HepG2 (cell line): ENCODE data around the gene TTC38. TPM values are rescaled to one million over a fixed set of nuclear protein-coding genes. Genes with fewer than 3 reads are reported as not detected.

ENCODE experiments used
- ATAC-seq: fragments of 200-7000 bp; cut with Tn5 transposase; 3 replicates; pipeline ENCODE4 v1.9.1; 2020; ENCODE audit warnings: mild to moderate bottlenecking, moderate library complexity
- BruUV-seq: library from RNA; stranded (reverse); fragments of 400-500 nt; replicated peaks from 2 replicates; lab custom pipeline; 2021; lab: Mats Ljungman, UMichigan
- CTCF ChIA-PET: fragments of 300-600 bp; formaldehyde crosslinking; extraction: SDS; loops from one replicate; lab custom pipeline; 2021; ENCODE audit warnings: low total read pairs, inconsistent platforms, low intra/inter-chr PET ratio; lab: Yijun Ruan, JAX
- POLR2A ChIA-PET: fragments of 350-600 bp; sonication (Branson Sonifier 250); formaldehyde crosslinking; loops from one replicate; lab custom pipeline; 2020; ENCODE audit warnings: antibody characterized with exemption, inconsistent platforms; lab: Yijun Ruan, JAX
- DNase-seq: peaks from one replicate; pipeline ENCODE4 v3.0.0-alpha.2; 2015; ENCODE audit warnings: low spot score
- FAIRE-seq: peaks from 3 replicates; lab custom pipeline; 2011; peaks lifted over from hg19 to GRCh38; lab: Jason Lieb, UNC
- H2AFZ ChIP-seq: one replicate; pipeline ENCODE4 v1.6.1; 2011; ENCODE audit warnings: low read length, inconsistent platforms
- H3K27ac ChIP-seq: fragments of 300-600 bp; 3 replicates; pipeline ENCODE4 v1.8.0; 2011; ENCODE audit warnings: mixed run types, mild to moderate bottlenecking, mixed read lengths, low read length, inconsistent platforms; ENCODE audit not compliant: insufficient read depth; ENCODE audit errors: extremely low read length
- H3K27me3 ChIP-seq, 2 experiments: fragments of 200-600 bp in 1 of 2; 2 replicates in 1 of 2; 3 replicates in 1 of 2; pipeline versions ENCODE4 v1.6.0 to v1.8.0; 2011; ENCODE audit warnings: low read length in 2 of 2, mild to moderate bottlenecking in 2 of 2, moderate library complexity in 2 of 2, inconsistent platforms in 1 of 2; ENCODE audit not compliant: insufficient read depth in 2 of 2, control insufficient read depth in 1 of 2
- H3K36me3 ChIP-seq, 2 experiments: fragments of 200-600 bp in 1 of 2; replicated peaks in 1 of 2; 2 replicates in 1 of 2; 3 replicates in 1 of 2; pipeline versions ENCODE4 v1.5.1 to v1.8.0; 2011; ENCODE audit warnings: low read length in 2 of 2, inconsistent platforms in 1 of 2; ENCODE audit not compliant: insufficient read depth in 2 of 2, control insufficient read depth in 1 of 2
- H3K4me1 ChIP-seq: 2 replicates; pipeline ENCODE4 v1.5.1; 2012; ENCODE audit warnings: low read length, inconsistent platforms; ENCODE audit not compliant: insufficient read depth
- H3K4me2 ChIP-seq: 2 replicates; pipeline ENCODE4 v1.6.0; 2011; ENCODE audit warnings: low read depth, low read length, inconsistent platforms
- H3K4me3 ChIP-seq, 3 experiments: fragments of 200-600 bp in 1 of 3; sonication (generic), shearing (Covaris generic) in 1 of 3; replicated peaks in 1 of 3; 2 replicates each; pipeline ENCODE4 v1.5.1; 2011 to 2016; ENCODE audit warnings: low read length in 3 of 3, inconsistent platforms in 2 of 3, low read depth in 2 of 3, mild to moderate bottlenecking in 2 of 3, control low read depth in 1 of 3, mixed read lengths in 1 of 3; ENCODE audit not compliant: insufficient read depth in 1 of 3
- H3K79me2 ChIP-seq: one replicate; pipeline ENCODE4 v1.6.1; 2011; ENCODE audit warnings: low read length, inconsistent platforms; ENCODE audit not compliant: insufficient read depth
- H3K9ac ChIP-seq: 2 replicates; pipeline ENCODE4 v1.6.0; 2011; ENCODE audit warnings: mild to moderate bottlenecking, low read depth, low read length, inconsistent platforms; ENCODE audit not compliant: insufficient read depth
- H3K9me3 ChIP-seq: 2 replicates; pipeline ENCODE4 v1.5.1; 2012; ENCODE audit warnings: mild to moderate bottlenecking, low read length
- H4K20me1 ChIP-seq: 2 replicates; pipeline ENCODE4 v1.6.0; 2011; ENCODE audit warnings: inconsistent platforms, mild to moderate bottlenecking, low read length, moderate library complexity; ENCODE audit not compliant: insufficient read depth
- DMTF1 ChIP-seq: sonication (generic); formaldehyde crosslinking; IDR thresholded peaks from 2 replicates; pipeline ENCODE4 v1.4.0; 2020; ENCODE audit warnings: mild to moderate bottlenecking, missing genetic modification reagents
- FOXK2 ChIP-seq: fragments of 450-650 bp; IDR thresholded peaks from 2 replicates; pipeline ENCODE4 v1.6.1; 2016
- GZF1 ChIP-seq: sonication (generic); formaldehyde crosslinking; IDR thresholded peaks from 2 replicates; pipeline ENCODE4 v1.5.1; 2020; ENCODE audit warnings: mild to moderate bottlenecking, missing genetic modification reagents
- HBP1 ChIP-seq: IDR thresholded peaks from 2 replicates; pipeline ENCODE4 v1.6.1; 2016; ENCODE audit warnings: low read depth, control low read depth
- HMG20B ChIP-seq: conservative IDR thresholded peaks from 2 replicates; pipeline ENCODE4 v1.6.1; 2016; ENCODE audit warnings: missing genetic modification reagents, missing compliant biosample characterization
- HNRNPL ChIP-seq: fragments of 200-400 bp; formaldehyde crosslinking; IDR thresholded peaks from 2 replicates; pipeline ENCODE4 v1.6.1; 2017; ENCODE audit warnings: mild to moderate bottlenecking, low read depth, low read length
- PAF1 ChIP-seq: IDR thresholded peaks from 2 replicates; pipeline ENCODE4 v1.6.1; 2016; ENCODE audit warnings: missing genetic modification reagents, missing compliant biosample characterization
- STAG1 ChIP-seq: sonication (generic); formaldehyde crosslinking; IDR thresholded peaks from 2 replicates; pipeline ENCODE4 v1.4.0; 2020; ENCODE audit warnings: missing genetic modification reagents
- THAP9 ChIP-seq: sonication (generic); formaldehyde crosslinking; IDR thresholded peaks from 2 replicates; pipeline ENCODE4; 2020; ENCODE audit warnings: missing genetic modification reagents, mild to moderate bottlenecking, borderline replicate concordance
- THYN1 ChIP-seq: sonication (generic); formaldehyde crosslinking; IDR thresholded peaks from 2 replicates; pipeline ENCODE4 v1.8.1; 2023; ENCODE audit warnings: low read depth, mild to moderate bottlenecking, moderate library complexity, missing genetic modification reagents, borderline replicate concordance
- XBP1 ChIP-seq: sonication (generic); formaldehyde crosslinking; IDR thresholded peaks from 2 replicates; pipeline ENCODE4 v1.5.0; 2020; ENCODE audit warnings: missing genetic modification reagents
- ZNF350 ChIP-seq: sonication (generic); formaldehyde crosslinking; IDR thresholded peaks from 2 replicates; pipeline ENCODE4 v1.4.0; 2020; ENCODE audit warnings: mild to moderate bottlenecking, low read depth, missing genetic modification reagents, borderline replicate concordance
- ZNF441 ChIP-seq: sonication (generic); formaldehyde crosslinking; IDR thresholded peaks from 2 replicates; pipeline ENCODE4 v1.7.0; 2021; ENCODE audit warnings: missing genetic modification reagents, borderline replicate concordance
- ZNF557 ChIP-seq: sonication (generic); formaldehyde crosslinking; IDR thresholded peaks from 2 replicates; pipeline ENCODE4 v1.4.0; 2020; ENCODE audit warnings: missing genetic modification reagents
- ZNF710 ChIP-seq: sonication (generic); formaldehyde crosslinking; IDR thresholded peaks from 2 replicates; pipeline ENCODE4 v1.5.0; 2020; ENCODE audit warnings: mild to moderate bottlenecking, missing genetic modification reagents, borderline replicate concordance
- WGBS: methylation state at CpG from one replicate; pipeline ENCODE4 v1.1.6; 2017; ENCODE audit warnings: low lambda C conversion rate; 5-methylcytosine and 5-hydroxymethylcytosine counted together
- in situ Hi-C: cut with HindIII; loops from 2 replicates; pipeline ENCODE4 v1.10.0; 2017; ENCODE audit warnings: low pct_unique_long_range_greater_than_20kb; ENCODE audit not compliant: extremely low pct_ligation_motif_present
- intact Hi-C: fragments of 100-400 bp; cut with micrococcal nuclease; formaldehyde crosslinking; loops from one replicate; pipeline ENCODE4 v1.10.0; 2022; ENCODE audit not compliant: unreplicated experiment
- polyA plus RNA-seq, 8 experiments: library from polyadenylated mRNA; depleted of rRNA in 3 of 8; stranded (reverse) in 7 of 8; unstranded in 1 of 8; fragments of >200 nt; fragmentation: Illumina TruSeq in 4 of 8; extraction: Trizol in 4 of 8; gene quantifications; 2 replicates each; pipeline versions ENCODE4 v1.2.1 to v1.2.3, GENCODE V29; 2011 to 2016; ENCODE audit warnings: low read depth in 4 of 8, missing spikeins in 1 of 8, mixed read lengths in 1 of 8; ENCODE audit not compliant: insufficient read depth in 1 of 8
- total RNA-seq, 5 experiments: library from RNA; depleted of rRNA; stranded (reverse); fragments of >200 nt; fragmentation: Illumina TruSeq; extraction: Trizol; gene quantifications; 2 replicates each; pipeline ENCODE4 v1.2.3, GENCODE V29; 2016; ENCODE audit warnings: low read depth in 1 of 5

The TTC38 gene
- total and polyA plus RNA-seq, 2 of the 13 experiments (the other 11 are each of a cell fraction or from before 2014, with no cell fraction given): 101 to 105 TPM

GRCh38 chr22:46269564-46269963 lies 1.8 kb downstream of the TTC38 start:
- no peak for DNase-seq
- Histone ChIP-seq H3K4me1 (peaks cover 34% of the 10 kb centered on the region), H4K20me1 (peaks cover 26% of the 10 kb centered on the region), H2AFZ (no peak overlapping the region), H3K27me3 (peaks cover 0 to 3% of the 10 kb centered on the region in 2 experiments; a peak in 1 of 5 replicates), H3K79me2 (peaks cover 27% of the 10 kb centered on the region), H3K4me3 (peak overlapping the region; percentile 79 to 99 (median 99)), H3K27ac (peak overlapping the region; percentile 98), H3K9me3 (peaks cover 7% of the 10 kb centered on the region), H3K36me3 (peaks cover 15 to 48% of the 10 kb centered on the region in 2 experiments), H3K4me2 (peak overlapping the region; percentile 96), H3K9ac (peak overlapping the region; percentile 99; the same call in 1 of the 2 replicates)
- intact Hi-C loops: no loop called here
- ChIA-PET CTCF (no interaction called here), POLR2A (interaction anchor here (1.4 to 4.9 kb wide), 8 partner anchors 9 to 234 kb away, joined by 4 to 83 read pairs (median 33); partner anchors contain the start of genes CDPF1 and GTSE1)
- peak; percentile 17 for ATAC-seq
- in situ Hi-C loops: no loop called here
- peak; percentile 48 for FAIRE-seq
- WGBS: 47% methylated on average over 10 of the region's 11 CpGs
- BruUV-seq: no TSS peak
- no peak for TF ChIP-seq GZF1 (CRISPR knock-in tag)
- no peak for TF ChIP-seq FOXK2
- TF ChIP-seq PAF1 (CRISPR knock-in tag): no peak
- no peak for TF ChIP-seq XBP1
- TF ChIP-seq THYN1 (CRISPR knock-in tag): no peak
- no peak for TF ChIP-seq STAG1 (CRISPR knock-in tag)
- TF ChIP-seq HMG20B (CRISPR knock-in tag): no peak
- TF ChIP-seq ZNF350 (CRISPR knock-in tag): peak; percentile 28; the same call in 1 of the 2 replicates
- TF ChIP-seq THAP9 (CRISPR knock-in tag): peak; percentile 32; the same call in 1 of the 2 replicates
- 0 out of 2 replicates have a peak, but pooled peaks have one; percentile 29 for TF ChIP-seq HNRNPL
- peak; percentile 94 for TF ChIP-seq ZNF441
- TF ChIP-seq ZNF557 (CRISPR knock-in tag): no peak
- TF ChIP-seq DMTF1 (CRISPR knock-in tag): no peak
- no peak for TF ChIP-seq HBP1 (CRISPR knock-in tag)
- no peak for TF ChIP-seq ZNF710 (CRISPR knock-in tag)
